PC-9 (cell line): ENCODE data around the gene CUTC. TPM values are rescaled to one million over a fixed set of nuclear protein-coding genes. Genes with fewer than 3 reads are reported as not detected.

Experiments used
- BruUV-seq: library from RNA; stranded (reverse); fragments of 400-500 nt; replicated peaks from 2 replicates; lab custom pipeline; 2021; lab: Mats Ljungman, UMichigan
- CTCF ChIA-PET: fragments of 300-600 bp; sonication (Branson Sonifier 250); formaldehyde crosslinking; loops from one replicate; lab custom pipeline; 2022; ENCODE audit warnings: antibody characterized with exemption; lab: Charles Lee
- POLR2A ChIA-PET: fragments of 300-600 bp; sonication (Branson Sonifier 250); formaldehyde crosslinking; loops from one replicate; lab custom pipeline; 2022; ENCODE audit warnings: antibody characterized with exemption; ENCODE audit not compliant: unreplicated experiment; lab: Charles Lee
- DNase-seq, 2 experiments: peaks; one replicate each; pipeline versions ENCODE4 v3.0.0 to v3.0.0-alpha.2; 2015 to 2022; ENCODE audit warnings: mixed read lengths in 1 of 2
- H2AFZ ChIP-seq: fragments of 200-600 bp; sonication (generic); 2 replicates; pipeline ENCODE4 v1.8.1; 2017; ENCODE audit warnings: antibody characterized with exemption
- H3F3A ChIP-seq: fragments of 200-600 bp; sonication (generic); 2 replicates; pipeline ENCODE4 v1.8.1; 2017; ENCODE audit warnings: antibody characterized with exemption, mild to moderate bottlenecking, low read depth; ENCODE audit not compliant: insufficient read depth
- H3K27ac ChIP-seq: fragments of 200-600 bp; sonication (generic); 2 replicates; pipeline ENCODE4 v1.6.1; 2016; ENCODE audit warnings: mixed run types
- H3K27me3 ChIP-seq: fragments of 200-600 bp; sonication (generic); 2 replicates; pipeline ENCODE4 v1.6.1; 2016; ENCODE audit warnings: low read depth, mixed run types; ENCODE audit not compliant: insufficient read depth
- H3K36me3 ChIP-seq: fragments of 200-600 bp; sonication (generic); 2 replicates; pipeline ENCODE4 v1.6.1; 2016; ENCODE audit warnings: low read depth, mixed run types
- H3K4me1 ChIP-seq: fragments of 200-600 bp; sonication (generic); replicated peaks from 2 replicates; pipeline ENCODE4 v1.6.1; 2016; ENCODE audit warnings: mixed run types; ENCODE audit not compliant: insufficient read depth
- H3K4me2 ChIP-seq: fragments of 200-600 bp; sonication (generic); 2 replicates; pipeline ENCODE4 v1.6.1; 2017; ENCODE audit warnings: mixed run types
- H3K4me3 ChIP-seq: fragments of 200-600 bp; sonication (generic); 2 replicates; pipeline ENCODE4 v1.6.1; 2016; ENCODE audit warnings: mixed run types
- H3K79me2 ChIP-seq: fragments of 200-600 bp; sonication (generic); 2 replicates; pipeline ENCODE4 v1.6.1; 2017; ENCODE audit warnings: low read depth, mixed run types
- H3K9me2 ChIP-seq: fragments of 200-600 bp; sonication (generic); 2 replicates; pipeline ENCODE4 v1.8.1; 2017; ENCODE audit warnings: mild to moderate bottlenecking; ENCODE audit not compliant: insufficient read depth
- H3K9me3 ChIP-seq: fragments of 200-600 bp; sonication (generic); 2 replicates; pipeline ENCODE4 v1.8.1; 2016; ENCODE audit warnings: low read depth; ENCODE audit not compliant: insufficient read depth
- H4K20me1 ChIP-seq: fragments of 200-600 bp; sonication (generic); 2 replicates; pipeline ENCODE4 v1.8.1; 2017; ENCODE audit not compliant: insufficient read depth
- EZH2 ChIP-seq: fragments of 200-600 bp; sonication (generic); IDR thresholded peaks from 2 replicates; pipeline ENCODE4 v1.8.0; 2017; ENCODE audit warnings: antibody characterized with exemption, low read depth
- intact Hi-C: fragments of 100-400 bp; cut with micrococcal nuclease; formaldehyde crosslinking; loops from one replicate; pipeline ENCODE4 v1.10.0; 2022; ENCODE audit not compliant: unreplicated experiment
- total RNA-seq: library from RNA; stranded (reverse); gene quantifications from 2 replicates; pipeline ENCODE4 v1.2.3, GENCODE V29; 2021
- TF ChIP-seq, protein P1 (sequence below): fragments of 200-600 bp; sonication (generic); conservative IDR thresholded peaks from 2 replicates; pipeline ENCODE4 v1.6.1; 2017; ENCODE audit warnings: mixed run types, antibody characterized with exemption, mild to moderate bottlenecking, moderate library complexity

CUTC gene
- total RNA-seq, 1 experiment from 2014 or later: 7.6 TPM

DNA sequence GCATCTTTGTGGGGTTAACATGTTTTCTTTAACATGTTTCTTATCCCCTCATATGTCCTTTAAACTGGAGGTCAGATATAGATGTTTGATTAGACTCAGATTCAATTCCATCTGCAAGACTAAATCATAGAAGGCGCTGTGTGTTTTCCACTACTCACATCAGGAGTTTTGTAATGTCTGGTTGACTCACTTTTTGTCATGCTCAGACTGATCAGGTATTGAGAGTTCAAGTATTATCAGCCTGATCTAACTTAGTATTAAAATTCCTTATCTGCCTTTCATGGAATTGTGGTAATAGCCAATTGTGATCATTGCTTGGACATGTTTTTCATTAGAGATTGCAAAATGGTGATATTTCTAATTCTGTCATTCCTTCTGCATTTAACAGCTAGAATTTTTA, 42.6 kb upstream of the CUTC start:
- Histone ChIP-seq H3K4me3 (no peak overlapping the region), H3K4me1 (peaks cover 14% of the 10 kb centered on the region; the same call in 1 of the 2 replicates), H3K4me2 (no peak overlapping the region), H2AFZ (no peak overlapping the region), H4K20me1 (no peaks in the 10 kb centered on the region), H3K9me2 (no peaks in the 10 kb centered on the region), H3K27me3 (no peaks in the 10 kb centered on the region), H3K36me3 (peaks cover 12% of the 10 kb centered on the region; the same call in 1 of the 2 replicates), H3K27ac (no peak overlapping the region), H3F3A (no peaks in the 10 kb centered on the region), H3K79me2 (no peaks in the 10 kb centered on the region), H3K9me3 (no peaks in the 10 kb centered on the region)
- no TSS peak for BruUV-seq
- no peak for TF ChIP-seq EZH2
- TF ChIP-seq, protein P1, sequence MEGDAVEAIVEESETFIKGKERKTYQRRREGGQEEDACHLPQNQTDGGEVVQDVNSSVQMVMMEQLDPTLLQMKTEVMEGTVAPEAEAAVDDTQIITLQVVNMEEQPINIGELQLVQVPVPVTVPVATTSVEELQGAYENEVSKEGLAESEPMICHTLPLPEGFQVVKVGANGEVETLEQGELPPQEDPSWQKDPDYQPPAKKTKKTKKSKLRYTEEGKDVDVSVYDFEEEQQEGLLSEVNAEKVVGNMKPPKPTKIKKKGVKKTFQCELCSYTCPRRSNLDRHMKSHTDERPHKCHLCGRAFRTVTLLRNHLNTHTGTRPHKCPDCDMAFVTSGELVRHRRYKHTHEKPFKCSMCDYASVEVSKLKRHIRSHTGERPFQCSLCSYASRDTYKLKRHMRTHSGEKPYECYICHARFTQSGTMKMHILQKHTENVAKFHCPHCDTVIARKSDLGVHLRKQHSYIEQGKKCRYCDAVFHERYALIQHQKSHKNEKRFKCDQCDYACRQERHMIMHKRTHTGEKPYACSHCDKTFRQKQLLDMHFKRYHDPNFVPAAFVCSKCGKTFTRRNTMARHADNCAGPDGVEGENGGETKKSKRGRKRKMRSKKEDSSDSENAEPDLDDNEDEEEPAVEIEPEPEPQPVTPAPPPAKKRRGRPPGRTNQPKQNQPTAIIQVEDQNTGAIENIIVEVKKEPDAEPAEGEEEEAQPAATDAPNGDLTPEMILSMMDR: no peak
- CTCF ChIA-PET: no interaction called here
- intact Hi-C loops: no loop called here
- POLR2A ChIA-PET: no interaction called here
- DNase-seq: peak in 1 of 2 experiments; percentile 70

DNA sequence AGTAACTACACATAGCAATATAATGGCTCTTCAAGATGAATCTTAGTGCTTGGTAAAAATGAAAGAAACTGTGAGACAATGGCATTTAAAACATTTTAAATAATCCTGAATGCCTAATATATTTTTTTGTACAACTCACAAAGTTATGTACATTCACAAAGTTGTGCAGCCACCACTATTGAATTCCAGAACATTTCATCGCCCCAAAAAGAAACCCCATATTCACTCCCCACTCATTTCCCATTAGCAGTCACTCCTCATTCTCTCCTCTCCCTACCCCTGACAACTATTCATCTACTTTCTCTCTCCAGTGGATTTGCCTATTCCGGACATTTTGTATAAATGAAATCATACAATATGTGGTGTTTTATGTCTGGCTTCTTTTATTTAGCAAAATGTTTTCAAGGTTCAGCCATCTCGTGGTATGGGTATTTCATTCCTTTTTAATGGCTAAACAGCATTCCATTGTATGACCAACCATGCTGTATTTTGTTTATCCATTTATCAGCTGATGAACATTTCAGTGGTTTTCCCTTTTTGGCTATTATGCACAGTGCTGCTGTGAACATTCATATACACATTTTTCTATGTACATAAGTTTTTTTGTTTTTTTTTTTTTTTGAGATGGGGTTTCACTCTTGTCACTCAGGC, 38.0 kb upstream of the CUTC start:
- no peak overlapping the region for H2AFZ ChIP-seq
- H3K79me2 ChIP-seq: no peaks in the 10 kb centered on the region
- TF ChIP-seq, protein P1: no peak
- no peak for TF ChIP-seq EZH2
- H3K27me3 ChIP-seq: no peaks in the 10 kb centered on the region
- CTCF ChIA-PET: interaction anchor here (0.5 kb wide), 1 partner anchor 135 kb away, joined by 7 read pairs; no protein-coding TSS in a partner anchor
- H3K4me2 ChIP-seq: no peak overlapping the region
- intact Hi-C loops: no loop called here
- peaks cover 8% of the 10 kb centered on the region for H3K36me3 ChIP-seq
- H3F3A ChIP-seq: no peaks in the 10 kb centered on the region
- no peaks in the 10 kb centered on the region for H3K9me2 ChIP-seq
- DNase-seq: peak in 1 of 2 experiments; percentile 35
- BruUV-seq: no TSS peak
- no peak overlapping the region for H3K4me3 ChIP-seq
- POLR2A ChIA-PET: no interaction called here
- H4K20me1 ChIP-seq: no peaks in the 10 kb centered on the region
- no peaks in the 10 kb centered on the region for H3K9me3 ChIP-seq
- H3K27ac ChIP-seq: no peak overlapping the region
- H3K4me1 ChIP-seq: no peaks in the 10 kb centered on the region

DNA sequence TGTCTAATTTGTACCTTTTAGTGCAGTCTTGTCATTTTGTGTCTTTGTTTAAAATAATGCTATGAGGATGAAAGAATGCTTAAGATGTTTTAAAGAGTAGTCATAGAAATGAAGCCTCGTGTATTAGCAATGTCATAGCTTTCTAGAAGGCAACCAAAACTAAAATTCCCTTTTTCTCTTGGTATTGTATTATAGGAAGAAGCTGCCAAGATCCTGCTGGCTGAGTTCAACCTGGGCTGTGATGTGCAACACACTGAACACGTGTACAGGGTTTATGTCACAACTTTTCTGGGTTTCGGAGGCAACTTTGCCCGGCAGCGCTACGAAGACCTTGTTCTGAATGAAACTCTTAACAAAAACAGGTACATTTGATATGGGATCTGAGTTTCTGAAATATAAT, 36.3 kb upstream of the CUTC start:
- DNase-seq: no peak
- POLR2A ChIA-PET: no interaction called here
- intact Hi-C loops: no loop called here
- no peak overlapping the region for H3K4me3 ChIP-seq
- H3K4me2 ChIP-seq: no peak overlapping the region
- no peak for TF ChIP-seq EZH2
- TF ChIP-seq, protein P1: no peak
- no peaks in the 10 kb centered on the region for H3K4me1 ChIP-seq
- BruUV-seq: no TSS peak
- no peaks in the 10 kb centered on the region for H3K9me3 ChIP-seq
- H3K79me2 ChIP-seq: no peaks in the 10 kb centered on the region
- peaks cover 8% of the 10 kb centered on the region for H3K36me3 ChIP-seq
- no peak overlapping the region for H2AFZ ChIP-seq
- H3K27me3 ChIP-seq: no peaks in the 10 kb centered on the region
- no peak overlapping the region for H3K27ac ChIP-seq
- CTCF ChIA-PET: no interaction called here
- H3K9me2 ChIP-seq: no peaks in the 10 kb centered on the region
- no peaks in the 10 kb centered on the region for H4K20me1 ChIP-seq
- no peaks in the 10 kb centered on the region for H3F3A ChIP-seq
